ENCODE measurements around the gene ACER2. TPM values are rescaled to one million over a fixed set of nuclear protein-coding genes. Genes with fewer than 3 reads are reported as not detected.
A peak's percentile ranks its signal among the peaks of the same experiment; 100 is the strongest.

The ACER2 gene
- polyA plus RNA-seq (2013), result 14.6 and 15.6 TPM in 2 replicates

DNA sequence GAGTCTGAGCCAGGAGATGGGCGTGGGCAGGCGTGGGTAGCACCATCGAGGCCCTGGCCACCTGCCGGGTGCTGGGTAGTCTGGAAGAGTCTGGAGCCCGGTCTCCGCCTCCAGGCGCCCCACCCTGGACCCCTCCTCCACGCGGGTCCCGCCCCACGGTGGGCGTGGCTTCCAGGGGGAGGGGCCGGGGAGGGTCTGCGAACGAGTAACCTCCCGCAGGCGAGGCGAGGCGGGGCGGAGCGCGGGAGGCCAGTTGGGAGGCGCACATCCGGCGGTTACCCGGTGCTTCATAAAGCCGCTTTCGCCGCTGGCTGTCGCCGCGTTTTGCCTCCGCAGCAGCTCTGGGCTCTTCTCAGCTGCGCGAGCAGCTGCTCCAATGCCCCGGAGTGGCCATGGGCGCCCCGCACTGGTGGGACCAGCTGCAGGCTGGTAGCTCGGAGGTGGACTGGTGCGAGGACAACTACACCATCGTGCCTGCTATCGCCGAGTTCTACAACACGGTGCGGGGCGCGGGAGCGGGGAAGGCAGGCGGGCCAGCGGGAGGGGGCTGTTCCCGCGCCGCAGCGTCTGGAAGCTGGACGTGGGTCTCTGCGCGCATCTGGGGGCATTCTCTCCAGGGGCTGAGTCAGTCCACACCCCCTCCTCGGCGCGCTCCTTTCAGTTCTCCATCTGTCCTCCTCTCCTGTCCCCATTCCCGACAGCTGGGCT is at the start of gene ACER2:
Gene ACER2, plus strand, starts transcription at position 317 of the 708 bp plus-strand sequence. Its CDS starts 76 bp downstream, at position 393.
- Histone ChIP-seq H4K12ac (ENCODE audit: low read depth, low read length) (peak within 1 kb of the TSS; percentile 45), H2BK120ac (ENCODE audit: insufficient read depth, low read length, poor library complexity) (peak within 1 kb of the TSS; percentile 30), H3K4me3 (ENCODE audit: low read depth, low read length) (peak within 1 kb of the TSS; percentile 84), H2BK12ac (ENCODE audit: low read length) (peak within 1 kb of the TSS; percentile 13), H3K4me2 (ENCODE audit: low read length) (peak within 1 kb of the TSS; percentile 97), H3K23ac (ENCODE audit: low read length) (no peak within 1 kb of the TSS), H3K36me3 (ENCODE audit: control insufficient read depth in 1 of 2, insufficient read depth in 2 of 2, low read length in 2 of 2) (no peaks in the 10 kb centered on the region), H3K9me3 (ENCODE audit: insufficient read depth, low read depth, low read length) (peaks cover 5% of the 10 kb centered on the region), H2AK5ac (ENCODE audit: low read length) (no peak within 1 kb of the TSS), H3K4ac (ENCODE audit: low read depth, low read length) (peak within 1 kb of the TSS; percentile 53), H3K79me2 (ENCODE audit: control insufficient read depth, insufficient read depth, low read length, poor library complexity) (peaks cover 5% of the 10 kb centered on the region), H3K27ac (ENCODE audit: low read depth, low read length) (peak within 1 kb of the TSS; percentile 46), H2AFZ (ENCODE audit: insufficient read depth, low read length, poor library complexity) (peak within 1 kb of the TSS; percentile 61), H3K18ac (ENCODE audit: low read length) (peak within 1 kb of the TSS; percentile 83), H3K4me1 (ENCODE audit: control insufficient read depth in 1 of 2, insufficient read depth in 2 of 2, low read length in 2 of 2) (peaks cover 0 to 2% of the 10 kb centered on the region in 2 experiments), H4K8ac (ENCODE audit: low read depth, low read length) (peak within 1 kb of the TSS; percentile 8), H3K27me3 (ENCODE audit: insufficient read depth, low read length) (no peaks in the 10 kb centered on the region), H3K14ac (ENCODE audit: low read length) (peak within 1 kb of the TSS; percentile 57), H4K91ac (ENCODE audit: low read depth, low read length) (peak within 1 kb of the TSS; percentile 90), H2BK5ac (ENCODE audit: low read depth, low read length, poor library complexity) (peak within 1 kb of the TSS; percentile 51), H3K79me1 (ENCODE audit: low read length) (peaks cover 9% of the 10 kb centered on the region), H3K9ac (ENCODE audit: low read length) (peak within 1 kb of the TSS; percentile 24)
- DNase-seq, result peak; percentile 91 to 96
- WGBS (ENCODE audit: extremely low coverage, insufficient coverage, insufficient read length), result no CpG with 5 or more reads among the region's 61 CpGs

GRCh38 chr9:19369107-19369506 is 39.7 kb upstream of the ACER2 start:
- H4K8ac ChIP-seq (ENCODE audit: low read depth, low read length), result no peak overlapping the region
- H3K79me1 ChIP-seq (ENCODE audit: low read length), result no peaks in the 10 kb centered on the region
- DNase-seq, result no peak
- H3K4me1 ChIP-seq (ENCODE audit: control insufficient read depth in 1 of 2, insufficient read depth in 2 of 2, low read length in 2 of 2), result no peaks in the 10 kb centered on the region
- no peak overlapping the region for H4K12ac ChIP-seq (ENCODE audit: low read depth, low read length)
- no peaks in the 10 kb centered on the region for H3K27me3 ChIP-seq (ENCODE audit: insufficient read depth, low read length)
- no peak overlapping the region for H3K4me2 ChIP-seq (ENCODE audit: low read length)
- no peak overlapping the region for H3K27ac ChIP-seq (ENCODE audit: low read depth, low read length)
- no peaks in the 10 kb centered on the region for H3K79me2 ChIP-seq (ENCODE audit: control insufficient read depth, insufficient read depth, low read length, poor library complexity)
- WGBS (ENCODE audit: extremely low coverage, insufficient coverage, insufficient read length), result no CpG with 5 or more reads among the region's 2 CpGs
- H3K23ac ChIP-seq (ENCODE audit: low read length), result no peak overlapping the region
- H2BK12ac ChIP-seq (ENCODE audit: low read length), result no peak overlapping the region
- H3K36me3 ChIP-seq (ENCODE audit: control insufficient read depth in 1 of 2, insufficient read depth in 2 of 2, low read length in 2 of 2), result peaks cover 8 to 13% of the 10 kb centered on the region in 2 experiments
- H2AFZ ChIP-seq (ENCODE audit: insufficient read depth, low read length, poor library complexity), result no peak overlapping the region
- H4K91ac ChIP-seq (ENCODE audit: low read depth, low read length), result no peak overlapping the region
- no peak overlapping the region for H3K4me3 ChIP-seq (ENCODE audit: low read depth, low read length)
- no peak overlapping the region for H3K18ac ChIP-seq (ENCODE audit: low read length)
- no peak overlapping the region for H3K4ac ChIP-seq (ENCODE audit: low read depth, low read length)
- no peak overlapping the region for H2BK5ac ChIP-seq (ENCODE audit: low read depth, low read length, poor library complexity)
- no peak overlapping the region for H2BK120ac ChIP-seq (ENCODE audit: insufficient read depth, low read length, poor library complexity)
- no peak overlapping the region for H3K9ac ChIP-seq (ENCODE audit: low read length)
- H3K14ac ChIP-seq (ENCODE audit: low read length), result no peak overlapping the region
- no peak overlapping the region for H2AK5ac ChIP-seq (ENCODE audit: low read length)
- H3K9me3 ChIP-seq (ENCODE audit: insufficient read depth, low read depth, low read length), result no peaks in the 10 kb centered on the region

- Histone ChIP-seq H3K4me1 (ENCODE audit: control insufficient read depth in 1 of 2, insufficient read depth in 2 of 2, low read length in 2 of 2) (no peaks in the 10 kb centered on the region), H3K79me2 (ENCODE audit: control insufficient read depth, insufficient read depth, low read length, poor library complexity) (no peaks in the 10 kb centered on the region), H4K12ac (ENCODE audit: low read depth, low read length) (no peak overlapping the region), H2BK12ac (ENCODE audit: low read length) (no peak overlapping the region), H3K27ac (ENCODE audit: low read depth, low read length) (no peak overlapping the region), H3K9me3 (ENCODE audit: insufficient read depth, low read depth, low read length) (no peaks in the 10 kb centered on the region), H3K9ac (ENCODE audit: low read length) (no peak overlapping the region), H4K91ac (ENCODE audit: low read depth, low read length) (no peak overlapping the region), H3K23ac (ENCODE audit: low read length) (no peak overlapping the region), H3K18ac (ENCODE audit: low read length) (no peak overlapping the region), H3K14ac (ENCODE audit: low read length) (no peak overlapping the region), H3K27me3 (ENCODE audit: insufficient read depth, low read length) (no peaks in the 10 kb centered on the region), H2AK5ac (ENCODE audit: low read length) (no peak overlapping the region), H3K79me1 (ENCODE audit: low read length) (no peaks in the 10 kb centered on the region), H3K4me2 (ENCODE audit: low read length) (no peak overlapping the region), H2BK120ac (ENCODE audit: insufficient read depth, low read length, poor library complexity) (no peak overlapping the region), H2BK5ac (ENCODE audit: low read depth, low read length, poor library complexity) (no peak overlapping the region), H2AFZ (ENCODE audit: insufficient read depth, low read length, poor library complexity) (no peak overlapping the region), H3K36me3 (ENCODE audit: control insufficient read depth in 1 of 2, insufficient read depth in 2 of 2, low read length in 2 of 2) (peaks cover 20 to 26% of the 10 kb centered on the region in 2 experiments), H3K4ac (ENCODE audit: low read depth, low read length) (no peak overlapping the region), H3K4me3 (ENCODE audit: low read depth, low read length) (no peak overlapping the region), H4K8ac (ENCODE audit: low read depth, low read length) (no peak overlapping the region)
- no peak for DNase-seq
- no CpG with 5 or more reads among the region's 5 CpGs for WGBS (ENCODE audit: extremely low coverage, insufficient coverage, insufficient read length)
These were observed 36.9 kb upstream of the ACER2 start for GRCh38 chr9:19371942-19372341.

- Histone ChIP-seq H3K4me1 (ENCODE audit: control insufficient read depth in 1 of 2, insufficient read depth in 2 of 2, low read length in 2 of 2) (no peaks in the 10 kb centered on the region), H2BK5ac (ENCODE audit: low read depth, low read length, poor library complexity) (no peak overlapping the region), H3K4me2 (ENCODE audit: low read length) (no peak overlapping the region), H3K79me1 (ENCODE audit: low read length) (no peaks in the 10 kb centered on the region), H3K23ac (ENCODE audit: low read length) (no peak overlapping the region), H4K8ac (ENCODE audit: low read depth, low read length) (no peak overlapping the region), H2AK5ac (ENCODE audit: low read length) (no peak overlapping the region), H2BK12ac (ENCODE audit: low read length) (no peak overlapping the region), H4K12ac (ENCODE audit: low read depth, low read length) (no peak overlapping the region), H4K91ac (ENCODE audit: low read depth, low read length) (no peak overlapping the region), H2BK120ac (ENCODE audit: insufficient read depth, low read length, poor library complexity) (no peak overlapping the region), H3K4me3 (ENCODE audit: low read depth, low read length) (no peak overlapping the region), H3K4ac (ENCODE audit: low read depth, low read length) (no peak overlapping the region), H3K79me2 (ENCODE audit: control insufficient read depth, insufficient read depth, low read length, poor library complexity) (no peaks in the 10 kb centered on the region), H3K18ac (ENCODE audit: low read length) (no peak overlapping the region), H3K9me3 (ENCODE audit: insufficient read depth, low read depth, low read length) (no peaks in the 10 kb centered on the region), H3K27me3 (ENCODE audit: insufficient read depth, low read length) (no peaks in the 10 kb centered on the region), H3K36me3 (ENCODE audit: control insufficient read depth in 1 of 2, insufficient read depth in 2 of 2, low read length in 2 of 2) (peaks cover 20 to 24% of the 10 kb centered on the region in 2 experiments), H2AFZ (ENCODE audit: insufficient read depth, low read length, poor library complexity) (no peak overlapping the region), H3K14ac (ENCODE audit: low read length) (no peak overlapping the region), H3K27ac (ENCODE audit: low read depth, low read length) (no peak overlapping the region), H3K9ac (ENCODE audit: low read length) (no peak overlapping the region)
- WGBS (ENCODE audit: extremely low coverage, insufficient coverage, insufficient read length), result no CpG with 5 or more reads among the region's 8 CpGs
- no peak for DNase-seq
These were observed 36.2 kb upstream of the ACER2 start for GRCh38 chr9:19372567-19372966.
